GM12891 (cell line): Measurements from ENCODE around the gene ERVH48-1.

Source experiments
- PAX5 ChIP-seq: IDR thresholded peaks from 2 replicates; pipeline ENCODE4 v1.6.1; 2011; ENCODE audit warnings: low read length, moderate library complexity, mild to moderate bottlenecking; ENCODE audit not compliant: insufficient read depth, severe bottlenecking
- POLR2A ChIP-seq: IDR thresholded peaks from 2 replicates; pipeline ENCODE4 v1.6.1; 2011; ENCODE audit warnings: low read depth, low read length, control low read depth
- POLR2AphosphoS5 ChIP-seq: IDR thresholded peaks from 2 replicates; pipeline ENCODE4 v1.6.1; 2011; ENCODE audit warnings: low read depth, low read length, control low read depth
- SPI1 ChIP-seq: IDR thresholded peaks from 2 replicates; pipeline ENCODE4 v1.6.1; 2011; ENCODE audit warnings: low read depth, low read length, control low read depth
- TAF1 ChIP-seq: IDR thresholded peaks from 2 replicates; pipeline ENCODE4 v1.6.1; 2011; ENCODE audit warnings: low read depth, low read length, control low read depth

DNA sequence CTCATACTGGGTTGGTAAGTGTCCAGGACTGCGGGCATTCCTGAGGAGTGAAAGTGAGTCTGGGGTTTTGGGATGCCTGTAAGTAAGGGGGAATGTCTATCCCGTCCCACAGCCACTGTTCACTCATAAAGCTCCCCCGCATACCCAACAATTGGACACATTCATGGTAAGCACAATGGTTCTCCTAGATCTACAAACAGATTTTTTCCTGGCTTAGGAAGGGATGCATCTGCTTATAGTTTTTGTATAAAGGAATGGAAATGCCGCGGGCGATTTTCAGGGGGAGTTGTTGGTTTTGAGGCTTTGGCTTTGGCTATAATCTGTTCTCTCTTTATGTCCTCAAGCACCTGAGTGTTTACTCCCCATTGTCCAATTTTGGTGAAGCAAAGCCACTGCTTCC lies 7.1 kb downstream of the ERVH48-1 start:
- TF ChIP-seq SPI1 (no peak), POLR2AphosphoS5 (no peak), POLR2A (no peak), TAF1 (no peak), PAX5 (no peak)
